Measurements from ENCODE around the gene DHRSX. TPM values are rescaled to one million over a fixed set of nuclear protein-coding genes. Genes with fewer than 3 reads are reported as not detected.
"Not testable (repeated sequence)": the region's sequence is repeated elsewhere in the genome, so short reads cannot be mapped to it uniquely, and the experiment has no call there.

Gene DHRSX
- total and polyA plus RNA-seq, 10 of the 15 experiments (the other 5 are each of a cell fraction or from before 2014, with no cell fraction given), result 1.7 to 39.5 (median 16.5) TPM

DNA sequence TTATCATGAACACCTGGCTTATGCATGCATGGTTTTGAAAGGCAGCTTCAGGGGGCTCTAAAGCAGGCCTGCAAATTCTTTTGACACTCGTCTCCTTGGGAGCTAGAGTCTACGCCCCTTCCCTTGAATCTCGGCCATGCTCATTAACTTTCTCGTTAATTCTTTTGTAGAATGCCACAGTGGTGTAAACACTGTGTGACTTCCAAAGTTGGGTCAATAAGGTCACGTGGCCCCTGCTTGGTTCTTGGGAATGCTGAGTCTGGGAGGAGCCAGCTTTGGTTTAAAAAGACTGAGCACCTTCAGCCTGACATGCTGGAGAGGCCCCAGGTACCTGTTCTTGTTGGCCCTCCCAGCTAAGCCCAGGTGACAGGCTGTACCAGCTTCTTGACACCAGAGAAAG is 228.4 kb downstream of the DHRSX start (continued):
- TF ChIP-seq E4F1 (IDR thresholded peaks at IDR 0.05; ENCODE audit: borderline replicate concordance, partially characterized antibody) (no peak), POU2F2 (IDR thresholded peaks at IDR 0.05; ENCODE audit: borderline replicate concordance, low read depth, low read length) (no peak), RAD21 (IDR thresholded peaks at IDR 0.05; ENCODE audit: insufficient read depth, low read depth, low read length) (no peak), LARP7 (IDR thresholded peaks at IDR 0.05) (no peak), SREBF1 (IDR thresholded peaks at IDR 0.05; ENCODE audit: low read length) (no peak)

DNA sequence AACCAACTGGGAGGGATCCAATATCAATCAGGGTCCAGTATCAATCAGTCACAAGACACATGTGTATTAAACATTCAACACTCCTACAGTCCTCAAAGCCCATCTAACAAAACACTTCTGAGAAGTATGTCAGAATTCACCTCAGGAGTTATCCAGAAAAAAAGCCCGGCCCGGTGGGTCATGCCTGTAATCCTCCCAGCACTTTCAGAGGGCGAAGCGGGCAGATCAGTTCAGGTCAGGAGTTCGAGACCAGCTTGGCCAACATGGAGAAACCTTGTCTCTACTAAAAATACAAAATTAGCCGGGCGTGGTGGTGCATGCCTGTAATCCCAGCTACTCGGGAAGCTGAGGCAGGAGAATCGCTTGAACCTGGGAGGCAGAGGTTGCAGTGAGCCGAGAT is 229.2 kb downstream of the DHRSX start:
- H4K20me1 ChIP-seq (ENCODE audit: control insufficient read depth, insufficient read depth); CTCF ChIA-PET; H3K4me1 ChIP-seq (ENCODE audit: control insufficient read depth, insufficient read depth, low read length); in situ Hi-C loops (cut with MboI); POLR2A ChIA-PET; H3K4me2 ChIP-seq (ENCODE audit: control insufficient read depth, insufficient read depth); H3K79me2 ChIP-seq (ENCODE audit: control insufficient read depth, insufficient read depth, low read length); intact Hi-C loops (cut with micrococcal nuclease; ENCODE audit: unreplicated experiment); H2AFZ ChIP-seq (ENCODE audit: control insufficient read depth, low read depth, low read length); H3K9ac ChIP-seq (ENCODE audit: control insufficient read depth, insufficient read depth, low read length); ATAC-seq; H3K27me3 ChIP-seq (replicated peaks in 1 of 2; ENCODE audit: control insufficient read depth in 2 of 2, insufficient read depth in 2 of 2, low read length in 1 of 2); H3K9me3 ChIP-seq (replicated peaks; ENCODE audit: control insufficient read depth, insufficient read depth, low read length); H3K4me3 ChIP-seq; BruUV-seq (replicated peaks); SMC1A ChIA-PET (ENCODE audit: uncharacterized antibody, unreplicated experiment); RAD21 ChIA-PET (ENCODE audit: unreplicated experiment); FAIRE-seq; H3K36me3 ChIP-seq (ENCODE audit: control insufficient read depth in 2 of 2, insufficient read depth in 2 of 2, low read length in 1 of 2); H3K27ac ChIP-seq (ENCODE audit: control insufficient read depth, insufficient read depth); DNase-seq (ENCODE audit: low read depth, low spot score): not testable (repeated sequence)
- 90% methylated on average over 10 of the region's 10 CpGs for WGBS (ENCODE audit: insufficient coverage, insufficient replicate concordance, low lambda C conversion rate, missing lambda C conversion rate)

DNA sequence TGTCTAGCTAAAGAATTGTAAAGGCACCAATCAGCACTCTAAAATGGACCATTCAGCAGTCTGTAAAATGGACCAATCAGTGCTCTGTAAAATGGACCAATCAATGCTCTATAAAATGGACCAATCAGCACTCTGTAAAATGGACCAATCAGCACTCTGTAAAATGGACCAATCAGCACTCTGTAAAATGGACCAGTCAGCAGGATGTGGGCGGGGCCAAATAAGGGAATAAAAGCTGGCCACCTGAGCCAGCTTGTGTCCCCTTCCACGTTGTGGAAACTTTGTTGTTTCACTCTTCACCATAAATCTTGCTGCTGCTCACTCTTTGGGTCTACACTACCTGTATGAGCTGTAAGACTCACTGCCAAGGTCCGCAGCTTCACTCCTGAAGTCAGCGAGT is 230.0 kb downstream of the DHRSX start:
- RAD21 ChIA-PET (ENCODE audit: unreplicated experiment); H3K79me2 ChIP-seq (ENCODE audit: control insufficient read depth, insufficient read depth, low read length): not testable (repeated sequence)

More for the DNA sequence above, 230.0 kb downstream of the DHRSX start:
- DNase-seq (ENCODE audit: low read depth, low spot score); H3K4me3 ChIP-seq; H4K20me1 ChIP-seq (ENCODE audit: control insufficient read depth, insufficient read depth); CTCF ChIA-PET; ATAC-seq; H3K4me2 ChIP-seq (ENCODE audit: control insufficient read depth, insufficient read depth); H3K4me1 ChIP-seq (ENCODE audit: control insufficient read depth, insufficient read depth, low read length); H3K27ac ChIP-seq (ENCODE audit: control insufficient read depth, insufficient read depth); H3K9ac ChIP-seq (ENCODE audit: control insufficient read depth, insufficient read depth, low read length); BruUV-seq (replicated peaks); SMC1A ChIA-PET (ENCODE audit: uncharacterized antibody, unreplicated experiment); intact Hi-C loops (cut with micrococcal nuclease; ENCODE audit: unreplicated experiment); H3K27me3 ChIP-seq (replicated peaks in 1 of 2; ENCODE audit: control insufficient read depth in 2 of 2, insufficient read depth in 2 of 2, low read length in 1 of 2); in situ Hi-C loops (cut with MboI); H2AFZ ChIP-seq (ENCODE audit: control insufficient read depth, low read depth, low read length); POLR2A ChIA-PET; FAIRE-seq; H3K36me3 ChIP-seq (ENCODE audit: control insufficient read depth in 2 of 2, insufficient read depth in 2 of 2, low read length in 1 of 2); H3K9me3 ChIP-seq (replicated peaks; ENCODE audit: control insufficient read depth, insufficient read depth, low read length): not testable (repeated sequence)
- 97% methylated on average over 4 of the region's 4 CpGs for WGBS (ENCODE audit: insufficient coverage, insufficient replicate concordance, low lambda C conversion rate, missing lambda C conversion rate)
